HepG2 (cell line): ENCODE measurements around the gene BTG4. TPM values are rescaled to one million over a fixed set of nuclear protein-coding genes. Genes with fewer than 3 reads are reported as not detected.

Experiments
- ATAC-seq: fragments of 200-7000 bp; cut with Tn5 transposase; 3 replicates; pipeline ENCODE4 v1.9.1; 2020; ENCODE audit warnings: mild to moderate bottlenecking, moderate library complexity
- BruUV-seq: library from RNA; stranded (reverse); fragments of 400-500 nt; replicated peaks from 2 replicates; lab custom pipeline; 2021; lab: Mats Ljungman, UMichigan
- CTCF ChIA-PET: fragments of 300-600 bp; formaldehyde crosslinking; extraction: SDS; loops from one replicate; lab custom pipeline; 2021; ENCODE audit warnings: low total read pairs, inconsistent platforms, low intra/inter-chr PET ratio; lab: Yijun Ruan, JAX
- POLR2A ChIA-PET: fragments of 350-600 bp; sonication (Branson Sonifier 250); formaldehyde crosslinking; loops from one replicate; lab custom pipeline; 2020; ENCODE audit warnings: antibody characterized with exemption, inconsistent platforms; lab: Yijun Ruan, JAX
- DNase-seq: peaks from one replicate; pipeline ENCODE4 v3.0.0-alpha.2; 2015; ENCODE audit warnings: low spot score
- FAIRE-seq: peaks from 3 replicates; lab custom pipeline; 2011; peaks lifted over from hg19 to GRCh38; lab: Jason Lieb, UNC
- H2AFZ ChIP-seq: one replicate; pipeline ENCODE4 v1.6.1; 2011; ENCODE audit warnings: low read length, inconsistent platforms
- H3K27ac ChIP-seq: fragments of 300-600 bp; 3 replicates; pipeline ENCODE4 v1.8.0; 2011; ENCODE audit warnings: mixed run types, mild to moderate bottlenecking, mixed read lengths, low read length, inconsistent platforms; ENCODE audit not compliant: insufficient read depth; ENCODE audit errors: extremely low read length
- H3K27me3 ChIP-seq, 2 experiments: fragments of 200-600 bp in 1 of 2; 2 replicates in 1 of 2; 3 replicates in 1 of 2; pipeline versions ENCODE4 v1.6.0 to v1.8.0; 2011; ENCODE audit warnings: low read length in 2 of 2, mild to moderate bottlenecking in 2 of 2, moderate library complexity in 2 of 2, inconsistent platforms in 1 of 2; ENCODE audit not compliant: insufficient read depth in 2 of 2, control insufficient read depth in 1 of 2
- H3K36me3 ChIP-seq, 2 experiments: fragments of 200-600 bp in 1 of 2; replicated peaks in 1 of 2; 2 replicates in 1 of 2; 3 replicates in 1 of 2; pipeline versions ENCODE4 v1.5.1 to v1.8.0; 2011; ENCODE audit warnings: low read length in 2 of 2, inconsistent platforms in 1 of 2; ENCODE audit not compliant: insufficient read depth in 2 of 2, control insufficient read depth in 1 of 2
- H3K4me1 ChIP-seq: 2 replicates; pipeline ENCODE4 v1.5.1; 2012; ENCODE audit warnings: low read length, inconsistent platforms; ENCODE audit not compliant: insufficient read depth
- H3K4me2 ChIP-seq: 2 replicates; pipeline ENCODE4 v1.6.0; 2011; ENCODE audit warnings: low read depth, low read length, inconsistent platforms
- H3K4me3 ChIP-seq, 3 experiments: fragments of 200-600 bp in 1 of 3; sonication (generic), shearing (Covaris generic) in 1 of 3; replicated peaks in 1 of 3; 2 replicates each; pipeline ENCODE4 v1.5.1; 2011 to 2016; ENCODE audit warnings: low read length in 3 of 3, inconsistent platforms in 2 of 3, low read depth in 2 of 3, mild to moderate bottlenecking in 2 of 3, control low read depth in 1 of 3, mixed read lengths in 1 of 3; ENCODE audit not compliant: insufficient read depth in 1 of 3
- H3K79me2 ChIP-seq: one replicate; pipeline ENCODE4 v1.6.1; 2011; ENCODE audit warnings: low read length, inconsistent platforms; ENCODE audit not compliant: insufficient read depth
- H3K9ac ChIP-seq: 2 replicates; pipeline ENCODE4 v1.6.0; 2011; ENCODE audit warnings: mild to moderate bottlenecking, low read depth, low read length, inconsistent platforms; ENCODE audit not compliant: insufficient read depth
- H3K9me3 ChIP-seq: 2 replicates; pipeline ENCODE4 v1.5.1; 2012; ENCODE audit warnings: mild to moderate bottlenecking, low read length
- H4K20me1 ChIP-seq: 2 replicates; pipeline ENCODE4 v1.6.0; 2011; ENCODE audit warnings: inconsistent platforms, mild to moderate bottlenecking, low read length, moderate library complexity; ENCODE audit not compliant: insufficient read depth
- AHDC1 ChIP-seq: sonication (generic); formaldehyde crosslinking; IDR thresholded peaks from 2 replicates; pipeline ENCODE4 v1.5.1; 2020; ENCODE audit warnings: mild to moderate bottlenecking, missing genetic modification reagents, borderline replicate concordance
- AHR ChIP-seq: IDR thresholded peaks from 2 replicates; pipeline ENCODE4 v1.6.1; 2018; ENCODE audit warnings: missing genetic modification reagents, missing compliant biosample characterization
- CREB3 ChIP-seq: sonication (generic); formaldehyde crosslinking; IDR thresholded peaks from 2 replicates; pipeline ENCODE4 v1.5.0; 2020; ENCODE audit warnings: missing genetic modification reagents
- MAFK ChIP-seq, 2 experiments: IDR thresholded peaks in 1 of 2; conservative IDR thresholded peaks in 1 of 2; 2 replicates each; pipeline ENCODE4 v1.6.1; 2011; ENCODE audit warnings: improper control_type of control experiment in 2 of 2, low read length in 2 of 2
- MYNN ChIP-seq: sonication (generic); formaldehyde crosslinking; IDR thresholded peaks from 2 replicates; pipeline ENCODE4 v1.4.0; 2020; ENCODE audit warnings: mild to moderate bottlenecking, low read depth, missing genetic modification reagents
- MZF1 ChIP-seq: sonication (generic); formaldehyde crosslinking; IDR thresholded peaks from 2 replicates; pipeline ENCODE4 v1.8.1; 2023; ENCODE audit warnings: mild to moderate bottlenecking, missing genetic modification reagents, borderline replicate concordance
- RBAK ChIP-seq: sonication (generic); formaldehyde crosslinking; IDR thresholded peaks from 2 replicates; pipeline ENCODE4 v1.5.1; 2020; ENCODE audit warnings: mild to moderate bottlenecking, missing genetic modification reagents
- RCOR2 ChIP-seq: IDR thresholded peaks from 2 replicates; pipeline ENCODE4 v1.6.1; 2016; ENCODE audit warnings: missing biosample characterization, missing genetic modification reagents
- ZC3H4 ChIP-seq: sonication (generic); formaldehyde crosslinking; IDR thresholded peaks from 2 replicates; pipeline ENCODE4 v1.4.0; 2020; ENCODE audit warnings: missing genetic modification reagents, borderline replicate concordance
- ZNF235 ChIP-seq: sonication (generic); formaldehyde crosslinking; IDR thresholded peaks from 2 replicates; pipeline ENCODE4 v1.8.1; 2023; ENCODE audit warnings: mild to moderate bottlenecking, missing genetic modification reagents, borderline replicate concordance
- ZNF572 ChIP-seq: sonication (generic); formaldehyde crosslinking; IDR thresholded peaks from 2 replicates; pipeline ENCODE4 v1.5.1; 2020; ENCODE audit warnings: mild to moderate bottlenecking, missing genetic modification reagents
- ZNF75D ChIP-seq: sonication (generic); formaldehyde crosslinking; IDR thresholded peaks from 2 replicates; pipeline ENCODE4 v1.8.1; 2023; ENCODE audit warnings: missing genetic modification reagents, mild to moderate bottlenecking, borderline replicate concordance
- ZNF816 ChIP-seq: sonication (generic); formaldehyde crosslinking; IDR thresholded peaks from 2 replicates; pipeline ENCODE4 v1.8.0; 2022; ENCODE audit warnings: missing genetic modification reagents, mild to moderate bottlenecking, borderline replicate concordance
- ZSCAN12 ChIP-seq: sonication (generic); formaldehyde crosslinking; IDR thresholded peaks from 2 replicates; pipeline ENCODE4 v1.9.0; 2021; ENCODE audit warnings: mild to moderate bottlenecking, missing genetic modification reagents
- WGBS: methylation state at CpG from one replicate; pipeline ENCODE4 v1.1.6; 2017; ENCODE audit warnings: low lambda C conversion rate; 5-methylcytosine and 5-hydroxymethylcytosine counted together
- in situ Hi-C: cut with HindIII; loops from 2 replicates; pipeline ENCODE4 v1.10.0; 2017; ENCODE audit warnings: low pct_unique_long_range_greater_than_20kb; ENCODE audit not compliant: extremely low pct_ligation_motif_present
- intact Hi-C: fragments of 100-400 bp; cut with micrococcal nuclease; formaldehyde crosslinking; loops from one replicate; pipeline ENCODE4 v1.10.0; 2022; ENCODE audit not compliant: unreplicated experiment
- polyA plus RNA-seq, 8 experiments: library from polyadenylated mRNA; depleted of rRNA in 3 of 8; stranded (reverse) in 7 of 8; unstranded in 1 of 8; fragments of >200 nt; fragmentation: Illumina TruSeq in 4 of 8; extraction: Trizol in 4 of 8; gene quantifications; 2 replicates each; pipeline versions ENCODE4 v1.2.1 to v1.2.3, GENCODE V29; 2011 to 2016; ENCODE audit warnings: low read depth in 4 of 8, missing spikeins in 1 of 8, mixed read lengths in 1 of 8; ENCODE audit not compliant: insufficient read depth in 1 of 8
- total RNA-seq, 5 experiments: library from RNA; depleted of rRNA; stranded (reverse); fragments of >200 nt; fragmentation: Illumina TruSeq; extraction: Trizol; gene quantifications; 2 replicates each; pipeline ENCODE4 v1.2.3, GENCODE V29; 2016; ENCODE audit warnings: low read depth in 1 of 5
- TF ChIP-seq, protein P1 (sequence below), 2 experiments: fragments of 450-650 bp in 1 of 2; sonication (generic) in 1 of 2; formaldehyde crosslinking; IDR thresholded peaks; 2 replicates each; pipeline versions ENCODE4 v1.5.0 to v1.8.0; 2020 to 2022; ENCODE audit warnings: mild to moderate bottlenecking in 1 of 2, missing genetic modification reagents in 1 of 2

The BTG4 gene
- total and polyA plus RNA-seq, 2 of the 13 experiments (the other 11 are each of a cell fraction or from before 2014, with no cell fraction given) = not detected

DNA sequence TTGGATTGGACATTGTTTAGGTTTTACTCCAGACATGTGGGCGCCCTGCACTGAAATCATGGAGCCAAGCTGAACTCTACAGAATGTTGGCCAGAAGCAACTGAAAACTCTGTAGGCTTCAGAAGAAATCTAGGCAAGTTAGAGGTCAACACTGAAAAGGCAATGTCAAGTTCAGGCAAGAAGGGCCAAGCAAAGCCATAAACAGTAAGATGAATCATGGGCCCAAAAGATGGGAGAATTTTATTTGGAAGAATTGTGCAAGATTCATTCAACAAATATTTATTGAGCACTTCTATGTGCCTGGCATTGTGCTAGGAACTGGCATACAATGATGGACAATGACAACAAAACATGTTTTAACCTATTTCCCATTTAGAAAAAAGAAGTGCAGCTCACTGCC lies 13.3 kb upstream of the BTG4 start:
- ChIA-PET POLR2A (no interaction called here), CTCF (no interaction called here)
- 0% methylated on average over 1 of the region's 1 CpG for WGBS
- H3K79me2 ChIP-seq = no peaks in the 10 kb centered on the region
- in situ Hi-C loops = no loop called here
- H3K4me1 ChIP-seq = no peaks in the 10 kb centered on the region
- H3K27me3 ChIP-seq = peaks cover 0 to 18% of the 10 kb centered on the region in 2 experiments; a peak in 2 of 5 replicates
- no peaks in the 10 kb centered on the region for H3K9me3 ChIP-seq
- no peak overlapping the region for H3K4me2 ChIP-seq
- no peak overlapping the region for H2AFZ ChIP-seq
- TF ChIP-seq ZNF816 (CRISPR knock-in tag) (no peak), CREB3 (no peak), ZNF572 (CRISPR knock-in tag) (no peak), MAFK (conservative IDR thresholded peaks at IDR 0.05 in 1 of 2, IDR thresholded peaks at IDR 0.05 in 1 of 2; ENCODE audit: low read length in 2 of 2) (no peak), ZNF75D (CRISPR knock-in tag) (no peak), MZF1 (CRISPR knock-in tag) (no peak), AHDC1 (CRISPR knock-in tag) (no peak), MYNN (CRISPR knock-in tag) (no peak), AHR (CRISPR knock-in tag) (no peak), ZC3H4 (CRISPR knock-in tag) (no peak), ZSCAN12 (CRISPR knock-in tag) (no peak), RCOR2 (CRISPR knock-in tag) (no peak), RBAK (CRISPR knock-in tag) (no peak), ZNF235 (no peak)
- TF ChIP-seq, protein P1, sequence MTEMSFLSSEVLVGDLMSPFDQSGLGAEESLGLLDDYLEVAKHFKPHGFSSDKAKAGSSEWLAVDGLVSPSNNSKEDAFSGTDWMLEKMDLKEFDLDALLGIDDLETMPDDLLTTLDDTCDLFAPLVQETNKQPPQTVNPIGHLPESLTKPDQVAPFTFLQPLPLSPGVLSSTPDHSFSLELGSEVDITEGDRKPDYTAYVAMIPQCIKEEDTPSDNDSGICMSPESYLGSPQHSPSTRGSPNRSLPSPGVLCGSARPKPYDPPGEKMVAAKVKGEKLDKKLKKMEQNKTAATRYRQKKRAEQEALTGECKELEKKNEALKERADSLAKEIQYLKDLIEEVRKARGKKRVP (CRISPR knock-in tag; IDR thresholded peaks at IDR 0.05) = no peak
- DNase-seq = no peak
- ATAC-seq = no peak
- no peaks in the 10 kb centered on the region for H3K36me3 ChIP-seq
- no peak overlapping the region for H3K4me3 ChIP-seq
- H3K9ac ChIP-seq = no peak overlapping the region
- no TSS peak for BruUV-seq
- H3K27ac ChIP-seq = no peak overlapping the region
- FAIRE-seq = no peak
- intact Hi-C loops = no loop called here
- H4K20me1 ChIP-seq = no peaks in the 10 kb centered on the region
